Brain microvascular endothelial cell (primary cell): ENCODE data around the gene GSC2.

Experiments
- DNase-seq: peaks from one replicate; pipeline ENCODE4 v3.0.0-alpha.2; 2020
- H3K27ac ChIP-seq: fragments of 250-450 bp; sonication (Bioruptor Pico); 2 replicates; pipeline ENCODE4 v1.5.1; 2020; ENCODE audit warnings: mild to moderate bottlenecking, moderate library complexity
- H3K27me3 ChIP-seq: fragments of 250-450 bp; sonication (Bioruptor Pico); replicated peaks from 2 replicates; pipeline ENCODE4 v1.5.1; 2020; ENCODE audit warnings: mild to moderate bottlenecking
- H3K36me3 ChIP-seq: fragments of 250-450 bp; sonication (Bioruptor Pico); replicated peaks from 2 replicates; pipeline ENCODE4 v1.5.1; 2020; ENCODE audit warnings: mild to moderate bottlenecking
- H3K4me3 ChIP-seq: 2 replicates; pipeline ENCODE4 v1.5.1; 2011; ENCODE audit warnings: low read depth, mild to moderate bottlenecking, control low read depth, low read length, moderate library complexity
- CTCF ChIP-seq: IDR thresholded peaks from 2 replicates; pipeline ENCODE4 v1.5.1; 2011; ENCODE audit warnings: low read depth, mild to moderate bottlenecking, moderate library complexity, low read length, control low read depth, inconsistent platforms; ENCODE audit errors: missing control alignments
- in situ Hi-C: cut with HindIII; loops from 2 replicates; pipeline ENCODE4 v1.10.0; 2017; ENCODE audit warnings: low sequenced_read_pairs, low pct_ligation_motif_present

The GSC2 gene

GRCh38 chr22:19172213-19173046 lies 22.3 kb upstream of the GSC2 start:
- peak overlapping the region; percentile 83 for H3K27ac ChIP-seq
- no peak for DNase-seq
- H3K4me3 ChIP-seq: peak overlapping the region; percentile 86
- no peak for TF ChIP-seq CTCF
- peaks cover 2% of the 10 kb centered on the region for H3K36me3 ChIP-seq
- peaks cover 24% of the 10 kb centered on the region for H3K27me3 ChIP-seq
- in situ Hi-C loops: no loop called here

- in situ Hi-C loops: no loop called here
- no peak for DNase-seq
- Histone ChIP-seq H3K27me3 (peaks cover 32% of the 10 kb centered on the region), H3K4me3 (peak overlapping the region; percentile 42), H3K36me3 (no peaks in the 10 kb centered on the region), H3K27ac (no peak overlapping the region)
- TF ChIP-seq CTCF: no peak
Observed at GRCh38 chr22:19169947-19170318, 19.8 kb upstream of the GSC2 start.

GRCh38 chr22:19169002-19169946 lies 19.2 kb upstream of the GSC2 start:
- DNase-seq: no peak
- no peak overlapping the region for H3K27ac ChIP-seq
- in situ Hi-C loops: no loop called here
- H3K36me3 ChIP-seq: no peaks in the 10 kb centered on the region
- H3K27me3 ChIP-seq: peaks cover 32% of the 10 kb centered on the region
- TF ChIP-seq CTCF: no peak
- peak overlapping the region; percentile 42 for H3K4me3 ChIP-seq

GRCh38 chr22:19168088-19168890 lies 18.2 kb upstream of the GSC2 start:
- no peak for DNase-seq
- no peak overlapping the region for H3K27ac ChIP-seq
- H3K4me3 ChIP-seq: no peak overlapping the region
- H3K27me3 ChIP-seq: peaks cover 32% of the 10 kb centered on the region
- in situ Hi-C loops: no loop called here
- TF ChIP-seq CTCF: peak; percentile 18
- H3K36me3 ChIP-seq: no peaks in the 10 kb centered on the region

GRCh38 chr22:19167106-19167869 lies 17.2 kb upstream of the GSC2 start:
- H3K27me3 ChIP-seq: peaks cover 32% of the 10 kb centered on the region
- no peak overlapping the region for H3K27ac ChIP-seq
- no peaks in the 10 kb centered on the region for H3K36me3 ChIP-seq
- in situ Hi-C loops: no loop called here
- H3K4me3 ChIP-seq: no peak overlapping the region
- no peak for DNase-seq
- TF ChIP-seq CTCF: no peak
